LNCaP clone FGC (cell line): ENCODE measurements around the gene MYO5C.
"Not testable (repeated sequence)": the region's sequence is repeated elsewhere in the genome, so short reads cannot be mapped to it uniquely, and the experiment has no call there.

Experiments
- DNase-seq: peaks from one replicate; pipeline ENCODE4 v3.0.0-alpha.2; 2011; ENCODE audit warnings: low read depth
- H3K4me3 ChIP-seq: 2 replicates; pipeline ENCODE4 v1.5.1; 2011; ENCODE audit warnings: mild to moderate bottlenecking, low read depth, low read length, control low read depth
- CTCF ChIP-seq: IDR thresholded peaks from 2 replicates; pipeline ENCODE4 v1.5.1; 2012; ENCODE audit warnings: mild to moderate bottlenecking; ENCODE audit not compliant: control insufficient read depth, insufficient read depth; ENCODE audit errors: extremely low read depth

Gene MYO5C

GRCh38 chr15:52288051-52288942 lies 7.3 kb downstream of the MYO5C start:
- DNase-seq: peak; percentile 94
- peak overlapping the region; percentile 40 for H3K4me3 ChIP-seq
- TF ChIP-seq CTCF: no peak

- no peak for TF ChIP-seq CTCF
- no peak overlapping the region for H3K4me3 ChIP-seq
- no peak for DNase-seq
Measured at GRCh38 chr15:52287114-52287513, 8.5 kb downstream of the MYO5C start.

GRCh38 chr15:52285941-52286340 lies 9.7 kb downstream of the MYO5C start:
- H3K4me3 ChIP-seq, DNase-seq: not testable (repeated sequence)

- TF ChIP-seq CTCF: no peak
- H3K4me3 ChIP-seq: no peak overlapping the region
- no peak for DNase-seq
Measured at GRCh38 chr15:52284164-52284563, 11.4 kb downstream of the MYO5C start.

GRCh38 chr15:52283281-52283680 lies 12.3 kb downstream of the MYO5C start:
- no peak for DNase-seq
- no peak for TF ChIP-seq CTCF

GRCh38 chr15:52282418-52282817 lies 13.2 kb downstream of the MYO5C start:
- no peak overlapping the region for H3K4me3 ChIP-seq
- no peak for DNase-seq
- TF ChIP-seq CTCF: no peak

More at GRCh38 chr15:52283281-52283680, 12.3 kb downstream of the MYO5C start:
- no peak overlapping the region for H3K4me3 ChIP-seq

- TF ChIP-seq CTCF: no peak
- H3K4me3 ChIP-seq: no peak overlapping the region
- no peak for DNase-seq
Measured at GRCh38 chr15:52281085-52282035, 14.2 kb downstream of the MYO5C start.
